Measurements from ENCODE around the gene KCNMB2.
"Not testable (repeated sequence)": the region's sequence is repeated elsewhere in the genome, so short reads cannot be mapped to it uniquely, and the experiment has no call there.

KCNMB2 gene

DNA sequence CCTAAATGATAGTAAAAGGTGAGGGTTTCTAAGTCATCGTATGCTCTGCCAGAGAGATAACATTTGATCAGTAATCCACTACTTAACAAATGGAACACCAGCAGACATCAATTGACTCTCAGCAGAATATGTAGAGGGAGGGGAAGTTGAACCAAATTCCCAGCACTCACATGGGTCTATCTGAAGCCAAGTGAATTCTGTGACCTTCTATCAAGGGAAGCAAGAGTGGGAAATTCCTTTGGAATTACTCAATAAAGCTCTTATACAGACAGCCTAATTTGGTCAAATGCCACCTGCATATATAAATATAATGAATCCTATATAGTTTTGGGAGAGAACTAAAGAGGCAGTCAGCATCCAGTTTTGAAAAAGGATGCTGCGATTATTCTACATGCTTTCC is 15.8 kb upstream of the KCNMB2 start:
- DNase-seq = no peak

DNA sequence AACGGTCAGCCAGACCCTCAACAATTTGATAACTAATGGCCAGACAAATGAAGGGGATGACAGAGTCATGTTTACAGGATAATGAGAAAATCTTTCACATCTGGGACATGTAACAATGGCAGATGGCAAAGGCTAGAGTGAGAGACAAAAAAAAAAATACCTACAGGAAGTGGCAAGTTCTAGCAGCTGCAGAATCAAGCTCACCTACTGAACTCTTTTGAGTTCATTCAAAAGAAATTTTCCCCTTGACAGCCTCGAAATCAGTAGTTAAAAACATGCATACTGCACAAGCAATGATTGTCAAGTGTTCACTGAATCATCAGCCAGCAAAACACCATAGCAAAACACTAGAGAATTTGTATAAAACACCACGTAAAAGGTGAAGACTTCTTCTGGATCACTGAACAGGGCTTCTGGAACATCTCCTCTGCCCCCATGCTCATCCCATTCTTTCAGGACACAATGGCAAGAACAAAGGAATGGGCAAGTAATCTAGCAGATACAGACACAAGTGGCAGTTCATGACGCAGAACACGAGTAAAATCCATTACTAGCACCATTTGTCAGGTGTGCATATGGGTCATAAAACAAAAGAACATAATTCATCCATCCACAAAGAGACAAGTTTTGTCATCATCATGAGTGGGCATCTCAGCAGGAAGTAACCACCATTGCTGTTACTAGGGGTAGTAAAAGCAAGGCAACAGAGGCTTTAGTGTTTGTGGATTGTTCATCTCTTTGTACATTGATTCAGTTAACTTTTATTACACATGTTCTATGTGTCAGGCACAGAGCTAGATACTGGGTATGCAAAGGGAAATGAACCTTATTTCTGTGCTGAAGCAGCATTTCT is 13.8 kb upstream of the KCNMB2 start:
- no peak for DNase-seq

DNA sequence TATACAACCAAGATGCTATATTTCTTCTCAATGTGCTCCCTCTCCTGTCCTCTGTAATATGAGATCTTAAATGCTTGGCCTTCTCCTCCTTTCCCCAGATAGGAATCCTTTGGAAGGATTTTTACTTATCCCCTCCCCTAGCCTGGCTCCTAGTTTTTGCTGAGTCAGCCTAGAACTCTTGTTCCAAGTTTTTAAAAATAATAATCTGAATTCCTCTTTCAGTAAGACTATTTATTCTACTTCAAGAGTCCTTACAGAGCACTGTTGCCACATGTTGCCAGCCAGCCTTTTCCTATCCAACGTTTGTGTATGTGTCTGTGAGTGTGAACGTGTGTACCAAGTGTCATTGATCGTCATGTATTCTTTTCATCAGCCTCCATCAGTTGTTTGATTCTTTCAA is 11.0 kb upstream of the KCNMB2 start:
- DNase-seq = no peak

DNA sequence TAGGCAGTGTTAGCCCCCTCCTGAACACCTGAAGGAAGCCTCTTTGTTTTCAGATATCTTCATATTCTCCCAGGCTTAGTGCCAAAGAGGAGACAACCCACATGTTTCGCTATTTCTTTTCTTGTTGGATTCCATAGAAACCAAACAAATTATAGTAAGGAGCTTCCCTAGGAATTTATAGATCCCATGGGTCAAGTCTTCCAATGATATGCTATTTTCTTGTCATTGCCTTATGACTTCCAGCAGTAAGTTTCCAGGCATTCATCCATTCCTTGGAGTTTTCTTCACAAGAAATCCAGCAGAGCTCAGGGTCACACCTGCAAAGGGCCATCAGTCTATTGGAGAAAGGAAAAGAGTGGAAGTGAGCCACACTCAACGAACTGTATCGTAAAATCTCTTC is 9.9 kb upstream of the KCNMB2 start:
- DNase-seq = peak; percentile 30

DNA sequence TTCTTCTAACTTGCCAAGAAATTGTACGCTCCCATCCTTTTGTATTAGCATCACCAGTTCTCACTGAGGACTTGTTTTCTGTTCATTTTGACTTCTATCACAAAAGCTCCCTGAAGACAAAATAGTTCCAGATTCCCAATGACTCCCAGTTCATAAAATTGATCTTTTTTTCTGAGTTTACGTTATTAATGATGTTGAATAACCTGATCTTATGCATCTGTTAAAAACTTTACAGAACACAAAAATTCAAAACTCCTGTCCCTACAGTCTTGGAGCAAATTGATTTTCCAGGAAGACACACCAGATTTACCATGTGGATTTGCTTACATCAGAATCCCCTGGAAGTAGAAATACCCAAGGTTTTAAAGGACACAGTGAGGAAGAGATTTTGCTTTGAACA is 8.3 kb upstream of the KCNMB2 start:
- DNase-seq = no peak

DNA sequence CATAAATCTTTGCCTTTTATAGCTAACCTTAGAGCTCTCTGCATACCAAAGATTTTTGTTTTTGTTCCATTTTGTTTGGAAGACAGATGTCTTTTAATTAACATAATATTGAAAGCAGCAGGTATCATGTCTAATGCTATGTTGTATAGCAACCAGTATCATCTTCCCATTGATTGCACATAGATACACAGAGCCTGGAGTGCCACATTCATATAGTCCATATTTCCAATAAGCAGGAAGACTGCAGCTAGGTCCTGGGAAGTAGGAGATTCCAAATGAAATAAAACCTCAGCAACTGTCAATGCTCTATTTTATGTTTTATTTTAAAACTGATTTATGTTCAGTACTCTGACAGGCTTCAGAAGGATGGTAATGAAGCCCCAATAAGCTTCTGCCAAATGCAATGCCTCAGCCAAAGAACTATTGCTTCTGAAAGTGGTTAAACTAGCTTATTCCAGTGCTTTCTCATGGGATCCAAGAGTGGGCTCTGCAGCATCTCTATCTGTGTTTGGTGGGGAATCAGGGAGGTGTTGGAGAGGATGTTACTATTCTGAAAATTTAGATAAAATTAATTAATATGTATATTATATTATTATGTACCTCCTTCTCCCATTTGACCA is 6.5 kb upstream of the KCNMB2 start:
- no peak for DNase-seq

DNA sequence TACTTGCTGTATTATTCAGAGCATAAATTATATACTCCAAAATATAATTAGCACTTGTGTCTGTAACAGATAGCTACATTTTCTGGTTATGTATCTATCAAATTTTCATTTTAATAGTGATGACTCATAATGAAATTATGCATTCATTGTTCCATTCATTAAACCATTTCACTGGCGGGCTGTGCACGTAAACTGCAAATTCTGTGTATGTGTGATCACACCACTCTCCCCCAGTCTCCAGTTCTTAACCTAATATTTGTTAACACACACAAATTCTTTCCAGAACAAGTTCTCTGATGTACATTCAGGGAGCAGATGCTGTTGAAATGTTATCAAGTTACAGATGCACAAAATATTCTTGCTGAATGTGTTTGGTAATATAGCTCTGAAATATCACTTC is 3.8 kb upstream of the KCNMB2 start:
- DNase-seq = no peak

DNA sequence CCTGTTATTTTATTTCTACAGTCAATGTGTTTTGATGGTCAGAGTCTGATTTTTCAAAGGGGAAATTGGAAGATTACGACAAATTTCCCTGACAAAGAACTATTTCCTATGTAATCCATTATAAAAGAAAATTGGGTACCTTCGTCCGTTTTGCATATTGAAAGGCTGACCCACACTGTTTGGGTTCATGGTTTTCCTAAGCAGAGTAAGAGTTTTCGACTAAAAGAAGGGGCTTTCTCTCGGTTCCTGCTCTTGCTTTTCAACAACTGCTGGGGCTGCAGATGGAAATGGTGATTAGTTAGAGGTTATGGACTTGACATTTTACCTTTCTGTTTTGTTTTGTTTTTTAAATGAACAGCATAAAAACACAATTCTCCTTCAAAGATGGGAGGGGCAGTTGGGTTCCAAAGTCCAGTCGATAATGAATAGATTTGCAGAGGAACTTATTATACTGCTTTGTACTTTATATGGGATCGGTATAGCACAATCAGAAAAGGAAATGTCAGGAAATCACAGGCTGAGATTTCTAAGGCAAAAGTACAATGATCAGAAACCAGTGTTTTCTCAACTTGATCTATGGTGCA is 978 bp downstream of the KCNMB2 start:
- no peak for DNase-seq

DNA sequence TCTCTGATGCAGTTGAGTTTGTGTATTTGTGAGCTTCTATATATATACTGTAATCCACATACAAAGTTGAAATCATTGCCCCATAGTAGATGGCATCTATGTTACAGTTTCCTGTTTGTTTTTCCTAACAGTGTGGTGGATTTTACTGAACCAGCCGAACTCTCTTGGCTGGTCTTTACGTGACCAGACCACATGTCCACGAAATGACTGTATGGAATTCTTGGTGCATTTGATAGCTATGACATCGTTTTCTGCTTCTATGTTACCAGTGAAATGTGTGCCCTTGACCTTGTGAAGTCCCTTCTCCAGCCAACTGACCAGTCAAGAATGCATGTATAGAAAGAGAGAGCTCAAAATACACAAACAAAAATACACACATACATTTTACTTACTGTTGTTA is 1.8 kb downstream of the KCNMB2 start:
- DNase-seq = peak; percentile 31

DNA sequence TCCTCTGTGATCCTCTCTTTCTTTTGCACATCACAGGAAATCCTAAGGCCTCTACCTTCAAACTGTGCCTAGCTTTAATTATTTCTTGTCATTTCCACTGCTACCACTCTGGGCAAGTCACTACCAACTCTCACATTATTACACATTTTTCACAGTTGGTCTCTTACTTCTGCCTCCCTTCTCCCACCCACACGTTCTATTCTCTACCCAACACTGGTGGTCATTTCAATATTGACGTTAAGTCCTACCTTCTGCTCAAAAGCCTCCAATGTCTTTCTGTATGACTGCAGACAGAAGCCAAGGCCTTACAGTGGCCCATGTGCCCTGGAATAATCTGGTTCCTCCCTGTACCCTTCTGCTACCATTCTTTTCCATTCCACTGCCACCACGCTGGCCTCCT is 3.9 kb downstream of the KCNMB2 start:
- no peak for DNase-seq

DNA sequence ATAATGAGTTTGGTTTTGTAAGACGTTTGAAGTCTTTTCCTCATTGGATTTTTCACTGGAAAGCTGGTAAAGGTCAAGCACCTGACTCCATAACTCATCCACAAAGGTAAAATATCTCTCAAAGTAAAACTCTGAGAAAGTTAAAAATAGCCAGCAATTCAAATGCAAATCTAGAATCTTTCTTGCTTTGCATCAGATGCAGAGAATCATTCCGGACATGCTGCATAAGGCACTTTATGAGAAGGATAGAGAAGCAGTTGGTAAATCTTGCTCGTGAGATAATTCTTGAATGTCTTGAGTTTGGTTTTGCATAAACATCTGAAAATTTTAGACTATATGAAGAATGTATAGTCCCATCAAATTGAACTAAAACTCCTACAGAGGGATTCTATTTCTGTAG is 9.1 kb downstream of the KCNMB2 start:
- DNase-seq = no peak

DNA sequence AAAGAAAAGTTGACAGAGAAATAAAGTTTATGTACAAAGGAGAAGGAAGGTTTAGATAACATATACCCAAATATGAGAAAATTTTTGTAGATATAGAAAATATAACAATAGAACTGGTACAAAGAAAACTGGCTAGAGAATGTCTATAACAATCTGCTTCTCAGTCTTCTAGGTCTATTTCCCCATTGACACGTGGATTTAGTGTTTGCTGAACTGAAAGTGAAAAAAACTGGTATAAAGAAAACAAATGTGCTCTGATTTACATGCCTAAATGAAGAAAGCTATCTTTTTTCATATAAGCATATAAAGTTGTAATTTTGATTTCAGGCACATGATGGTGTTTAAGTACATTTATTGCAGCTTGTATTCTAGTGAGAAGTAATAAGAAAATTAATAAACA is 9.8 kb downstream of the KCNMB2 start:
- no peak for DNase-seq

DNA sequence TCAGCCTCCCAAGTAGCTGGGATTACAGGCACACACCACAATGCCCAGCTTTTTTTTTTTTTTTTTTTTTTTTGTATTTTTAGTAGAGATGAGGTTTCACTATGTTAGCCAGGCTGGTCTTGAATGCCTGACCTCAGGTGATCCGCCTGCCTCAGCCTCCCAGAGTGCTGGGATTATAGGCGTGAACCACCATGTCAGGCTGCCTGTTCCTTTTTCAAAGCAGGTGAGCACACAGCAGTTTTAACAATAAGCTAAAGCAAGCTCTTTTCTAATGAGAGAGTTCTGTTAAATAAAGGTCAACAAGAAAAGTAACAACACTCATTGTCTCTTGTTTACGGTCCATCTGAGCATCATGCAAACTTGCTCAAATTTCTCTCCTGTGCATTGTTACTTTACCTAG is 13.2 kb downstream of the KCNMB2 start:
- DNase-seq = not testable (repeated sequence)

DNA sequence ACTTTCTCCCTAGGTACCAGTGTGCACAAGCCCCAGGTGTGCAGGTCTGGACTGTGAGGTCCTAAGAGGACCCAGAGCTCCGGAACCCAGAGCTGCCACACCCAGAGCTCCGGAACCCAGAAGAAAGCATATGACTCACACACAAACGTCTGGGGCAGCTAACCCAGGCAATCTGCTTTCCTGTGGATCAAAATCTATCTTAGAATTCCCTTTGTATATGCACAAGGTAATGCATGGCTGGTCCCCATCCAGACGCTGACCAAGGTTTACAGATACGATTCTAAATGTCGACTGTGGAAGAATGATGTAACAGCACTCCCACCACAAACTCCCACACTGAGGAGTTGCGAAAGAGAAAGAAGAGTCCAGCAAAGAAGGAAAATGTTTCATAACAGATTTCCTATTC is 15.7 kb downstream of the KCNMB2 start:
- DNase-seq = no peak

DNA sequence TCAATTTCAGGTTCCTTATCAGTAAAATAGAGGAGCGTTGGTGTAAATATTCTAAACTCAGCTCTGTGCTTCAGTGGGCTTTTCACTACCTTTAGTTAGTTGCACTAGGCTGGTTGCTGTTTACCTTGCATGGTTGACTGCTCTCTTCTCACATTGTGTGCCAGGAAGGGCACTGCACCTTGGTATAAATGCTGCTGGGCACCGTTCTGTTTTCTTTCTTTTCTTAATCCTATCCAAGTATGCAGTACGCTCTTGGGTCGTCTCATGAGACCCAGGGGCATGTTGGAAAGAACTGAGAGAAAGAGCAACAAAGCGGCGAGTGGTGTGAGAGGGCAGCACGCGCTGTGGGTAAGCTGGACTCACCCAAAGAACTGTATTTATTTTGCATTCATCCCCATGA is 22.4 kb downstream of the KCNMB2 start:
- no peak for DNase-seq

DNA sequence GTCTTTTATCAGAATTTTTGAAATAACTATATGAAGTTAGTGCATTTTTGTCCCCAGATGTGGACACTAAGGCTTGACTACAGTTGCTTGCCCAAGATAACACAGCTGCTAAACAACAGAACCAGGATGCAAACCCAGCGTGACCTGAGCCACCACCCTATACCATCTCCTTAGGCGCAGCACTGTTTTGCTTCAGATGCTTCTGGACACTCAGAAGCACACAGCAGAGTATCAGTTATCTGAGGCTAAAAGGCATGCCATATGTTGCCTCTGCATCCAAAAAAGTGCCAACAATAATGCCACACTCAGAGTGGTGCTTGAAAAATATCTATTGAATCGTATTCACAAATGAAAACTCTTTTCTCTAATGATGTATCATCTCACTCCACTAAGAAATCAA is 24.5 kb downstream of the KCNMB2 start:
- DNase-seq = no peak

DNA sequence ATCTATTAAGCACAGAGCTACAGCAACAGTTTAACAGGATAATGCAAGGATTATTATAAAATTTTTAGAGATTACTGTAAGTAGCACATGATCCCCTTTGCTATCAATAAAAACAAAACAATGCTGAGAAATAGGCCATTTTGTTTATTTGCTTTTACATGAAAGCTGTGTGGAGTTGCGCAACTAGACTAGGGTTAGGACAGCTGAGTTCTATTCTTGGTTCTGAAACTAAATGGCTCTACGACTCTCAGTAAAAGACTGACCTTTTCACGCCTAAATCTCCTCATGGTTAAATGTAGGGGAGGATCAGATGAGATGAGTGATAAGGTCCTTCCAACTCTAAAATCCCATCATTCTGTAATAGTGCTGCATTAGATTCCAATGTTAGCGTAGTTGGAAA is 25.0 kb downstream of the KCNMB2 start:
- no peak for DNase-seq

DNA sequence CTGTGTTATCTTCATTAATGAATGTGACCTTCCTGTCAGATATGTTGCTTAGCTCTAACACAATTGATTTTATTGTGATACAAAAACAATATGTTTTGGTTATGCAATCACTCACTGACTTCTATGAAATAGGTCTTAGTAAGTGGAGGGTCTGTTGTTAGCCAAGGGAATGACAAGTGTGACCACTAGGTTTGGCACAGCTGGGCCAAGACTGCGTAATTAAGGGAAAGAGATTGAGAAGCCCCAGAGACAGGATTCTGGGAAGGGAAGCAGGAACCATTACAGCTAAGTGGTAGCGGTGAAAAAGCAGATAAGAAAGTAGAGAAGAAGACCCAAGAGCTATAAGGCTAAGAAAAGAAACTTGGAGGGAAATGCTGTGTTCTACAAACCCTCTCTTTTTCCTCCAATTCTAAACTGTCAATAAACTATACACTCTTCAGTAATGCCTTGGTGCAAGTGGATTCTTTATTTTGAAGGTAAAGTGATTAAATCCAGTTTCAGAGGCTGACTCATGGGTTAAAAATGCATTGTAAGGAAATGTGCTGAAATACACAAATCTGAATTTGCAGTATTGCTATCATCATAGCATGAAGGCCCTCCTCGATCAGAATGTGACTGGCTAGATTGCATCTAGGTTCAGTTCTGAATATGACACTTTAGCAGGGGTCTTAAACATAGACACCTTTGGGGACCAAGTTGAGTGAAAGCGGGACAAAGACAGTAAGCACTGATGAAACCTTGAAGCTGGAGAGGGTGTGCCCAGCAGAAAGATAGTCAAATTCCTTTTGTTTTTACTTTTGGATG is 26.1 kb downstream of the KCNMB2 start:
- no peak for DNase-seq

DNA sequence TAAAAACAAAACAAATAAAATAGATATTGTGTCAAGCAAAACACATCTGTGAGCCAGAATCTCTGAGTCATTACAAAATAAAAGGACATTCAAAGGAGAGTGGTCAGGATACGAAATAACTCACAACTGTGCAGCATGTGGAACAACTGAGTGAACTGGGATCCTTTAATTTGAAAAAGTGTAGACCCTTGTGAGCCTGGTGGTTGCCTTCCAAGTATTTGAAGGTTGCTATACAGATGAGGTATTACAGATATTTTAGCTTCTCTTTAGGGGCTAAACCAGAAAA is 26.7 kb downstream of the KCNMB2 start:
- no peak for DNase-seq

DNA sequence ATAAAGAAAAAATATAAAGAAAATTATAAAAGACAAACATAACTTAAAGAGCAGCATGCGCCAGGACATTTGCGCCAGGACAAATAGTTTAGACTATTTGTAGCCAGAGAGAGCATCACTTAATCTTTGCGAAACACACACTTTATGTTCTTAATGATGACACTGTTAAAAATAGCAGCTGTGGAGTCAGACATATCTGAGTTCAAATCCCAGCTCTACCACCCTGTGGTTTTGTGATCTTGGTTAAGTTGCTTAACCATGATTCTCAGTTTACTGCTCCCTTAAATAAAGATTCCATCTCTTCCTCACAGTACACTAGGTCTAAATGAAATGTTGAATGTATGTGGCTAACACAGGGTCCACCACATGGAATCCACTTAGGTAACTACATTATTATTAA is 31.4 kb downstream of the KCNMB2 start:
- DNase-seq = no peak

DNA sequence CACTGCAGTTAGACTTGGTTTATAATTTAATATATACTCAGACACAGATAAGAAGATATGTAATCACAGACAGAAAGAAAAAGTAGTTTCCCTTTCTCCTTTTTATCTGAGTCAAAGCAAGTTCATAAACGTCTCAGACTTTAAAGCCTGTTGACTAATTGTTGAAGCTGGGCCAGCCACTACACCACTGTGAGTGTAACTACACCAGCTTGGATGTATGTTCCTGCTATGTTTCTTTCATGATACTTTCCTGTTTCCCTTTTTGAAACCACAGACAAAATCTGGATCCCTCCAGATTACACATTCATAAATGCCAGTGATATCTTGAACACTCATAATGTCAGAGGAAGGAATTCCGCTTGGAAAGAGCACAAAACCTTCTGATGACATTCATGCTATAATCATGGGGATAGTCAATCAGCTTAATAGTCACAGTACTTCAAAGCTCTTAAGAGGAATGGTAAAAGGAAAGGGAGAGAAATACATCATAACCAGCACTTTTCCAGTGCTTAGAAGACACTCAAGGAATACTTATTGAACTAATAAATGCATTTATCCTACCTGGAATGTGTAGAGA is 32.0 kb downstream of the KCNMB2 start:
- DNase-seq = no peak

DNA sequence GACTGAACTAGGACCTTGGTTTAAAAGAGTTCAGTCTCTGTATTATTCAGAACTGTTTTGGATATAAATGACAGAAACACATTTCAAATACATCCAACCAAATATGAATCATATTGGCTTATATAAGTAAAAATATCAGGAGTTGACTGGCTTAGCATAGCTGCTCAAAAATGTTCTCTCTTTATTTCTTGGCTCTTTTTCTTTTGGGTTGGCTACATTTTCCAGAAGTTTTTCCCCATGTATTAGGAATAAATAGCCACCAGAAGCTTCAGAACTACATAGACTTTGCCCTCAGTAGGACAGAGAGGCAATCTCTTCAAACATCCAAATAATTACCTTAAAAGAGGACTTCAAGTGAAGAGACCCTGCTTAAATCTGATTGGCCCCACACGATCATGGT is 32.7 kb downstream of the KCNMB2 start:
- no peak for DNase-seq

DNA sequence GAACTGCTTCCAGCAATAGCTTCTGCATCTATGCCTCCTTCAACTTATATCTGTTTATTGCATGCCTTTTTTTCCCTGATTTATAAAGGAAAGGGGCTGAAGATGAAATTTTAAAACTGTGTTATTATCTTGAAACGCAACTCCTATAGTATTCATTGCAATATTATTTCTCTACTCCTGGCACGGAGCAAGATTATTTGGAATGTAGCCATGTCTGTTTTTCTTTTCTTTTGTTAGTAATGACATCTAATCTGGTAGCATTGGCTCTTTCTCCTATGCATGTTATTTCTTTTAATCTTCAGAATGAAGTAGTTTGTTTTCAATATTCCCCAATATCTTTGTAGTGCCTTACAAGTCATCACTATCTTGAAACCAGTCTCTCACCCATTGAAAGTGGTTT is 33.6 kb downstream of the KCNMB2 start:
- DNase-seq = no peak

All from femur (tissue), 1 donor.